Keratinocyte (primary cell): ENCODE data around the gene COL4A5. TPM values are rescaled to one million over a fixed set of nuclear protein-coding genes. Genes with fewer than 3 reads are reported as not detected.

ENCODE experiments used
- DNase-seq: peaks from one replicate; pipeline ENCODE4 v3.0.0-alpha.2; 2011; ENCODE audit warnings: low read depth, missing footprints, low spot score
- FAIRE-seq: peaks from 2 replicates; lab custom pipeline; 2011; peaks lifted over from hg19 to GRCh38; lab: Jason Lieb, UNC
- H2AFZ ChIP-seq: 2 replicates; pipeline ENCODE4 v1.6.0; 2012; ENCODE audit warnings: low read length, control low read depth, inconsistent platforms; ENCODE audit not compliant: control insufficient read depth
- H3K27ac ChIP-seq: 2 replicates; pipeline ENCODE4 v1.5.1; 2011; ENCODE audit warnings: low read length; ENCODE audit not compliant: control insufficient read depth, insufficient read depth
- H3K27me3 ChIP-seq: 3 replicates; pipeline ENCODE4 v1.6.0; 2011; ENCODE audit warnings: low read length; ENCODE audit not compliant: control insufficient read depth, insufficient read depth; ENCODE audit errors: extremely low read depth
- H3K36me3 ChIP-seq, 2 experiments: 2 replicates in 1 of 2; 3 replicates in 1 of 2; pipeline ENCODE4 v1.5.1; 2011; ENCODE audit warnings: low read length in 2 of 2, mild to moderate bottlenecking in 1 of 2; ENCODE audit not compliant: control insufficient read depth in 2 of 2, insufficient read depth in 2 of 2; ENCODE audit errors: extremely low read depth in 1 of 2
- H3K4me1 ChIP-seq: 3 replicates; pipeline ENCODE4 v1.5.1; 2011; ENCODE audit warnings: low read length; ENCODE audit not compliant: control insufficient read depth, insufficient read depth; ENCODE audit errors: extremely low read depth
- H3K4me2 ChIP-seq: 3 replicates; pipeline ENCODE4 v1.6.0; 2011; ENCODE audit warnings: low read depth, low read length; ENCODE audit not compliant: control insufficient read depth, insufficient read depth; ENCODE audit errors: extremely low read depth
- H3K4me3 ChIP-seq, 3 experiments: fragments of 200-600 bp in 1 of 3; sonication (generic) in 1 of 3; 2 replicates in 2 of 3; 3 replicates in 1 of 3; pipeline ENCODE4 v1.5.1; 2011 to 2016; ENCODE audit warnings: low read length in 3 of 3, mild to moderate bottlenecking in 3 of 3, control low read depth in 2 of 3, inconsistent platforms in 1 of 3, low read depth in 1 of 3, mixed read lengths in 1 of 3, mixed run types in 1 of 3, moderate library complexity in 1 of 3; ENCODE audit not compliant: control insufficient read depth in 2 of 3, insufficient read depth in 2 of 3; ENCODE audit errors: extremely low read depth in 1 of 3
- H3K79me2 ChIP-seq: 2 replicates; pipeline ENCODE4 v1.6.0; 2012; ENCODE audit warnings: low read length; ENCODE audit not compliant: control insufficient read depth, insufficient read depth
- H3K9ac ChIP-seq: 3 replicates; pipeline ENCODE4 v1.6.0; 2011; ENCODE audit warnings: low read length; ENCODE audit not compliant: control insufficient read depth, insufficient read depth; ENCODE audit errors: extremely low read depth
- H3K9me1 ChIP-seq: 3 replicates; pipeline ENCODE4 v1.6.0; 2011; ENCODE audit warnings: low read length; ENCODE audit not compliant: control insufficient read depth, insufficient read depth; ENCODE audit errors: extremely low read depth
- H3K9me3 ChIP-seq: 2 replicates; pipeline ENCODE4 v1.5.1; 2012; ENCODE audit warnings: low read depth, low read length; ENCODE audit not compliant: control insufficient read depth
- H4K20me1 ChIP-seq: 3 replicates; pipeline ENCODE4 v1.6.0; 2011; ENCODE audit warnings: low read length; ENCODE audit not compliant: control insufficient read depth, insufficient read depth; ENCODE audit errors: extremely low read depth
- CTCF ChIP-seq, 3 experiments: IDR thresholded peaks in 1 of 3; conservative IDR thresholded peaks in 1 of 3; optimal IDR thresholded peaks in 1 of 3; 2 replicates in 2 of 3; 3 replicates in 1 of 3; pipeline versions ENCODE3 to v1.5.1; 2011; ENCODE audit warnings: low read length in 3 of 3, mild to moderate bottlenecking in 3 of 3, moderate library complexity in 2 of 3, control low read depth in 1 of 3, inconsistent platforms in 1 of 3; ENCODE audit not compliant: insufficient read depth in 2 of 3; ENCODE audit errors: extremely low read depth in 1 of 3
- EZH2 ChIP-seq: IDR thresholded peaks from one replicate; pipeline ENCODE4 v1.6.1; 2012; ENCODE audit warnings: inconsistent platforms, mild to moderate bottlenecking, low read length, moderate library complexity
- dilution Hi-C: fragments of 300-500 bp; cut with MboI; formaldehyde crosslinking; loops from one replicate; pipeline ENCODE4 v1.7.0; 2020; ENCODE audit warnings: low sequenced_read_pairs; ENCODE audit not compliant: extremely low pct_ligation_motif_present
- polyA plus RNA-seq, 5 experiments: library from polyadenylated mRNA; depleted of rRNA in 3 of 5; stranded (reverse) in 3 of 5; stranded (forward) in 1 of 5; unstranded in 1 of 5; fragments of >200 nt; gene quantifications; 1 replicate in 1 of 5; 2 replicates in 3 of 5; 3 replicates in 1 of 5; pipeline versions ENCODE4 v1.2.1 to v1.2.3, GENCODE V29; 2011 to 2012; ENCODE audit warnings: missing spikeins in 2 of 5, low read depth in 1 of 5, low replicate concordance in 1 of 5

COL4A5 gene
- polyA plus RNA-seq, 1 donor (not counting 4 experiments of a cell fraction or from before 2014, with no cell fraction given), result 53.2 TPM

GRCh38 chrX:108704839-108705238, 265.2 kb downstream of the COL4A5 start:
- Histone ChIP-seq H3K27me3 (no peaks in the 10 kb centered on the region), H3K4me3 (no peak overlapping the region), H3K9me1 (no peaks in the 10 kb centered on the region), H4K20me1 (no peaks in the 10 kb centered on the region), H3K79me2 (no peaks in the 10 kb centered on the region), H2AFZ (no peak overlapping the region), H3K9me3 (no peaks in the 10 kb centered on the region), H3K36me3 (no peaks in the 10 kb centered on the region), H3K4me2 (no peak overlapping the region), H3K27ac (no peak overlapping the region), H3K4me1 (no peaks in the 10 kb centered on the region), H3K9ac (no peak overlapping the region)
- TF ChIP-seq EZH2, result no peak
- no peak for TF ChIP-seq CTCF (optimal IDR thresholded peaks at IDR 0.05 in 1 of 3, IDR thresholded peaks at IDR 0.05 in 1 of 3, conservative IDR thresholded peaks at IDR 0.05 in 1 of 3; ENCODE audit: extremely low read depth in 1 of 3, insufficient read depth in 2 of 3, low read length in 3 of 3)
- FAIRE-seq (no peak), DNase-seq (no peak)
- dilution Hi-C loops, result no loop called here

GRCh38 chrX:108712886-108713285, 273.2 kb downstream of the COL4A5 start:
- Histone ChIP-seq H3K9me3 (no peaks in the 10 kb centered on the region), H3K27me3 (no peaks in the 10 kb centered on the region), H3K4me2 (no peak overlapping the region), H3K36me3 (no peaks in the 10 kb centered on the region), H3K27ac (no peak overlapping the region), H3K79me2 (no peaks in the 10 kb centered on the region), H3K4me1 (no peaks in the 10 kb centered on the region), H3K9ac (no peak overlapping the region), H3K9me1 (no peaks in the 10 kb centered on the region), H3K4me3 (no peak overlapping the region), H2AFZ (no peak overlapping the region), H4K20me1 (no peaks in the 10 kb centered on the region)
- no peak for TF ChIP-seq CTCF (optimal IDR thresholded peaks at IDR 0.05 in 1 of 3, IDR thresholded peaks at IDR 0.05 in 1 of 3, conservative IDR thresholded peaks at IDR 0.05 in 1 of 3; ENCODE audit: extremely low read depth in 1 of 3, insufficient read depth in 2 of 3, low read length in 3 of 3)
- no peak for TF ChIP-seq EZH2
- FAIRE-seq (no peak), DNase-seq (no peak)
- dilution Hi-C loops, result no loop called here
